ENCODE data around the gene ERC1. TPM values are rescaled to one million over a fixed set of nuclear protein-coding genes. Genes with fewer than 3 reads are reported as not detected.

ERC1 gene
- total and polyA plus RNA-seq, 2 donors (not counting 3 experiments of a cell fraction or from before 2014, with no cell fraction given) = 11.7 to 66.1 TPM

GRCh38 chr12:1001507-1001906 is 10.5 kb downstream of the ERC1 start:
- Histone ChIP-seq H3K27me3 (ENCODE audit: control insufficient read depth in 2 of 2, insufficient read depth in 2 of 2, low read length in 2 of 2) (no peaks in the 10 kb centered on the region), H3K4me2 (ENCODE audit: insufficient read depth, low read length) (no peak overlapping the region), H3K4me3 (replicated peaks in 1 of 3; ENCODE audit: insufficient read depth in 1 of 3, low read depth in 1 of 3, low read length in 3 of 3) (no peak overlapping the region), H3K79me2 (ENCODE audit: control insufficient read depth, insufficient read depth, low read length) (peaks cover 34% of the 10 kb centered on the region), H2AFZ (ENCODE audit: low read depth, low read length) (no peak overlapping the region), H3K4me1 (ENCODE audit: control insufficient read depth, extremely low read depth, insufficient read depth, low read length) (no peaks in the 10 kb centered on the region), H3K9me1 (replicated peaks; ENCODE audit: control insufficient read depth, extremely low read depth, insufficient read depth, low read length) (no peaks in the 10 kb centered on the region), H3K36me3 (ENCODE audit: control insufficient read depth in 2 of 2, extremely low read depth in 1 of 2, insufficient read depth in 2 of 2, low read length in 2 of 2) (no peaks in the 10 kb centered on the region), H3K9me3 (replicated peaks; ENCODE audit: control insufficient read depth, insufficient read depth, low read length) (no peaks in the 10 kb centered on the region), H3K27ac (ENCODE audit: insufficient read depth, low read depth, low read length) (no peak overlapping the region), H4K20me1 (replicated peaks; ENCODE audit: control insufficient read depth, extremely low read depth, insufficient read depth, low read length) (no peaks in the 10 kb centered on the region), H3K9ac (replicated peaks; ENCODE audit: extremely low read depth, insufficient read depth, low read length) (no peak overlapping the region)
- no peak for FAIRE-seq
- intact Hi-C loops (cut with micrococcal nuclease) (no loop called here), dilution Hi-C loops (cut with MboI; ENCODE audit: extremely low pct_ligation_motif_present, low sequenced_read_pairs) (no loop called here)
- CTCF ChIA-PET = interaction anchor here (0.7 to 1.6 kb wide), 3 partner anchors 10 to 52 kb away, joined by 3 to 4 read pairs (median 3); partner anchors contain the start of gene RAD52
- TF ChIP-seq MAX (IDR thresholded peaks at IDR 0.05; ENCODE audit: insufficient read depth, insufficient read length) (no peak), GATA2 (IDR thresholded peaks at IDR 0.05; ENCODE audit: insufficient read depth, insufficient read length, low read depth, low read length) (no peak), CTCF (IDR thresholded peaks at IDR 0.05; ENCODE audit: extremely low read depth in 1 of 2, insufficient read depth in 1 of 2, low read depth in 1 of 2, low read length in 2 of 2) (no peak), MYC (IDR thresholded peaks at IDR 0.05; ENCODE audit: low read depth, low read length) (no peak), POLR2AphosphoS5 (IDR thresholded peaks at IDR 0.05; ENCODE audit: insufficient read depth, low read depth, low read length) (no peak), FOS (IDR thresholded peaks at IDR 0.05; ENCODE audit: borderline replicate concordance, insufficient read depth, low read length) (no peak), POLR2A (IDR thresholded peaks at IDR 0.05; ENCODE audit: low read depth, low read length) (no peak), JUN (IDR thresholded peaks at IDR 0.05; ENCODE audit: borderline replicate concordance, insufficient read depth, insufficient read length, low read depth) (no peak), EZH2 (IDR thresholded peaks at IDR 0.05; ENCODE audit: borderline replicate concordance, low read depth, low read length, severe bottlenecking) (no peak)
- no TSS peak for BruUV-seq (replicated peaks)
- POLR2A ChIA-PET = no interaction called here
- DNase-seq (ENCODE audit: low read depth, low spot score) = no peak
